Osteoblast (primary cell): ENCODE measurements around the gene OR2Y1. TPM values are rescaled to one million over a fixed set of nuclear protein-coding genes. Genes with fewer than 3 reads are reported as not detected.
"Not testable (repeated sequence)": the region's sequence is repeated elsewhere in the genome, so short reads cannot be mapped to it uniquely, and the experiment has no call there.

Experiments used
- DNase-seq: peaks from one replicate; pipeline ENCODE4 v3.0.0; 2011; ENCODE audit warnings: low spot score, mixed read lengths; ENCODE audit not compliant: insufficient read length; ENCODE audit errors: missing footprints
- H2AFZ ChIP-seq: 2 replicates; pipeline ENCODE4 v1.6.0; 2011; ENCODE audit warnings: mild to moderate bottlenecking, low read length
- H3K27ac ChIP-seq: 2 replicates; pipeline ENCODE4 v1.5.1; 2011; ENCODE audit warnings: mild to moderate bottlenecking, low read depth, low read length, moderate library complexity
- H3K27me3 ChIP-seq: 2 replicates; pipeline ENCODE4 v1.6.0; 2012; ENCODE audit warnings: mild to moderate bottlenecking, control low read depth, inconsistent platforms, low read length, moderate library complexity; ENCODE audit not compliant: insufficient read depth
- H3K36me3 ChIP-seq: 2 replicates; pipeline ENCODE4 v1.5.1; 2011; ENCODE audit warnings: mild to moderate bottlenecking, low read length, control low read depth, moderate library complexity; ENCODE audit not compliant: insufficient read depth
- H3K4me1 ChIP-seq: 2 replicates; pipeline ENCODE4 v1.5.1; 2011; ENCODE audit warnings: mild to moderate bottlenecking, low read length, control low read depth, moderate library complexity; ENCODE audit not compliant: insufficient read depth
- H3K4me2 ChIP-seq: 2 replicates; pipeline ENCODE4 v1.6.0; 2011; ENCODE audit warnings: mild to moderate bottlenecking, low read length; ENCODE audit not compliant: insufficient read depth
- H3K4me3 ChIP-seq: fragments of 200-600 bp; sonication (generic); 3 replicates; pipeline ENCODE4 v1.5.1; 2012; ENCODE audit warnings: mild to moderate bottlenecking, low read length, inconsistent platforms; ENCODE audit not compliant: insufficient read depth
- H3K79me2 ChIP-seq: 2 replicates; pipeline ENCODE4 v1.6.0; 2012; ENCODE audit warnings: mild to moderate bottlenecking, low read length, control low read depth, inconsistent platforms; ENCODE audit not compliant: insufficient read depth
- H3K9me3 ChIP-seq: 2 replicates; pipeline ENCODE4 v1.5.1; 2011; ENCODE audit warnings: low read depth, low read length, control low read depth
- H4K20me1 ChIP-seq: 2 replicates; pipeline ENCODE4 v1.6.0; 2012; ENCODE audit warnings: mild to moderate bottlenecking, low read length, control low read depth; ENCODE audit not compliant: insufficient read depth
- total RNA-seq: library from RNA; depleted of rRNA; stranded (reverse); fragments of >200 nt; gene quantifications from 2 replicates; pipeline ENCODE4 v1.2.3, GENCODE V29; 2012
- TF ChIP-seq, protein P1 (sequence below): IDR thresholded peaks from 2 replicates; pipeline ENCODE4 v1.5.1; 2011; ENCODE audit warnings: mild to moderate bottlenecking, low read depth, low read length, moderate library complexity; ENCODE audit errors: extremely low read depth

Gene OR2Y1
- total RNA-seq, 1 donor: not detected

GRCh38 chr5:180769821-180770220, 30.0 kb upstream of the OR2Y1 start:
- no peak for DNase-seq
- TF ChIP-seq, protein P1, sequence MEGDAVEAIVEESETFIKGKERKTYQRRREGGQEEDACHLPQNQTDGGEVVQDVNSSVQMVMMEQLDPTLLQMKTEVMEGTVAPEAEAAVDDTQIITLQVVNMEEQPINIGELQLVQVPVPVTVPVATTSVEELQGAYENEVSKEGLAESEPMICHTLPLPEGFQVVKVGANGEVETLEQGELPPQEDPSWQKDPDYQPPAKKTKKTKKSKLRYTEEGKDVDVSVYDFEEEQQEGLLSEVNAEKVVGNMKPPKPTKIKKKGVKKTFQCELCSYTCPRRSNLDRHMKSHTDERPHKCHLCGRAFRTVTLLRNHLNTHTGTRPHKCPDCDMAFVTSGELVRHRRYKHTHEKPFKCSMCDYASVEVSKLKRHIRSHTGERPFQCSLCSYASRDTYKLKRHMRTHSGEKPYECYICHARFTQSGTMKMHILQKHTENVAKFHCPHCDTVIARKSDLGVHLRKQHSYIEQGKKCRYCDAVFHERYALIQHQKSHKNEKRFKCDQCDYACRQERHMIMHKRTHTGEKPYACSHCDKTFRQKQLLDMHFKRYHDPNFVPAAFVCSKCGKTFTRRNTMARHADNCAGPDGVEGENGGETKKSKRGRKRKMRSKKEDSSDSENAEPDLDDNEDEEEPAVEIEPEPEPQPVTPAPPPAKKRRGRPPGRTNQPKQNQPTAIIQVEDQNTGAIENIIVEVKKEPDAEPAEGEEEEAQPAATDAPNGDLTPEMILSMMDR: no peak
- Histone ChIP-seq H4K20me1 (no peaks in the 10 kb centered on the region), H3K36me3 (no peaks in the 10 kb centered on the region), H3K4me3 (no peak overlapping the region), H3K27ac (no peak overlapping the region), H3K9me3 (no peaks in the 10 kb centered on the region), H2AFZ (no peak overlapping the region), H3K4me1 (no peaks in the 10 kb centered on the region), H3K79me2 (no peaks in the 10 kb centered on the region), H3K27me3 (no peaks in the 10 kb centered on the region), H3K4me2 (no peak overlapping the region)

DNA sequence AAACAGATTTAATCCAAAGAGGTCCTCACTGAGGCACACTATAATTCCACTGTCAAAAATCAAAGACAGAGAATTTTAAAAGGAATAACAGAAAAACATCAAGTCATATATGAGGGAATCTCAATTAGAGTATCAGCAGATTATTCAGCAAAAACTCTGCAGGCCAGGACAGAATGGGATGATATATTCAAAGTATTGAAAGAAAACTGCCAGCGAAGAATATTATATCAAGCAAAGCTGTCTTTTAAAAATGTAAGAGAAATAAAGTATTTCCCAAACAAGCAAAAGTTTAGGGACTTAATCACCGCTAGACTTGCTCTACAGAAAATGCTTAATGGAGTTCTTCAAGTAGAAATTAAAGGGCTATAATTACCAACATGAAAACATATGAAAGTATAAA, 15.7 kb upstream of the OR2Y1 start:
- TF ChIP-seq, protein P1: no peak
- Histone ChIP-seq H3K4me1 (no peaks in the 10 kb centered on the region), H3K27me3 (no peaks in the 10 kb centered on the region), H3K79me2 (no peaks in the 10 kb centered on the region), H2AFZ (no peak overlapping the region), H3K36me3 (no peaks in the 10 kb centered on the region), H3K4me3 (no peak overlapping the region), H3K4me2 (no peak overlapping the region), H3K9me3 (no peaks in the 10 kb centered on the region), H4K20me1 (no peaks in the 10 kb centered on the region), H3K27ac (no peak overlapping the region)
- DNase-seq: no peak

GRCh38 chr5:180744253-180744652, 4.4 kb upstream of the OR2Y1 start:
- no peak overlapping the region for H2AFZ ChIP-seq
- no peaks in the 10 kb centered on the region for H3K36me3 ChIP-seq
- H4K20me1 ChIP-seq: no peaks in the 10 kb centered on the region
- H3K4me1 ChIP-seq: no peaks in the 10 kb centered on the region
- H3K9me3 ChIP-seq: no peaks in the 10 kb centered on the region
- DNase-seq: no peak
- TF ChIP-seq, protein P1: no peak
- no peak overlapping the region for H3K27ac ChIP-seq
- H3K4me2 ChIP-seq: no peak overlapping the region
- H3K4me3 ChIP-seq: no peak overlapping the region
- H3K79me2 ChIP-seq: no peaks in the 10 kb centered on the region
- H3K27me3 ChIP-seq: no peaks in the 10 kb centered on the region

DNA sequence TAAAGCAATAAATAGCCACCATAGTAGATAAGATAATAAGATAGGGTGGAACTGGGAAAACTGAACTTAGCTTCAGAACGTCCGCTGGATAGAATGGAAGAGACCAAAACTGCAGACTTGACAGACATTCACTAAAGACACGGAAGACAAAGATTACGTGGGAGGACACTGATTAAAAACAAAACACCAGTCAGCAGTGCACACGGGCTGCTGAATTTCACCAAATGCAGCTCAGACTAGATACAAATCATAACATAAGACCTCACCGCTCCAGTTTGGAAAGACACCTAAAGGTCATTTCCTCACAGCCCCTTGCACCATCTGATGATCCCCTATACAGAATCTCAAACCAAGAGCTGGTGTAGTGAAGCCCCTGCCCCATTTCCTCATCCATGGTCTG, 2.9 kb upstream of the OR2Y1 start:
- no peak overlapping the region for H2AFZ ChIP-seq
- no peaks in the 10 kb centered on the region for H3K9me3 ChIP-seq
- DNase-seq: no peak
- TF ChIP-seq, protein P1: no peak
- no peaks in the 10 kb centered on the region for H3K27me3 ChIP-seq
- H3K4me2 ChIP-seq: no peak overlapping the region
- H3K27ac ChIP-seq: no peak overlapping the region
- H3K4me3 ChIP-seq: no peak overlapping the region
- no peaks in the 10 kb centered on the region for H3K36me3 ChIP-seq
- H4K20me1 ChIP-seq: no peaks in the 10 kb centered on the region
- no peaks in the 10 kb centered on the region for H3K79me2 ChIP-seq
- H3K4me1 ChIP-seq: no peaks in the 10 kb centered on the region

DNA sequence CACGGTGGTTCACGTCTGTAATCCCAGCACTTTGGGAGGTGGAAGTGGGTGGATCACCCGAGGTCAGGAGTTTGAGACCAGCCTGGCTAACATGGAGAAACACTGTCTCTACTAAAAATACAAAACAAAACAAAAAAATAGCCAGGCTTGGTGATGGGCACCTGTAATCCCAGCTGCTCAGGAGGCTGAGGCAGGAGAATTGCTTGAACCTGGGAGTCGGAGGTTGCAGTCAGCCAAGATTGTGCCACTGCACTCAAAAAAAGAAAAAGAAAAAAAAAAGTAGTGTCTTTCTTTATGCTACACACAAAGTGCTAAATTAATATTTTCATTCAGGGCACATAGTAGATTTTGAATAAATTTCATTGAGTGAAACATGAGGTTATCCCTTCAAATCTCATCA, 1.1 kb upstream of the OR2Y1 start:
- H3K4me1 ChIP-seq, H4K20me1 ChIP-seq, H3K9me3 ChIP-seq, H3K27ac ChIP-seq, H3K36me3 ChIP-seq, H3K4me2 ChIP-seq, H3K27me3 ChIP-seq, H3K79me2 ChIP-seq, H3K4me3 ChIP-seq, DNase-seq, H2AFZ ChIP-seq: not testable (repeated sequence)
